IMR-90 (cell line): ENCODE results near the gene MIOX. TPM values are rescaled to one million over a fixed set of nuclear protein-coding genes. Genes with fewer than 3 reads are reported as not detected.

Experiments
- ATAC-seq: fragments of 200-7000 bp; cut with Tn5 transposase; 2 replicates; pipeline ENCODE4 v1.9.1; 2020; ENCODE audit warnings: low read depth, mild to moderate bottlenecking, moderate library complexity
- BruUV-seq: library from RNA; stranded (reverse); fragments of 400-500 nt; replicated peaks from 2 replicates; lab custom pipeline; 2021; lab: Mats Ljungman, UMichigan
- CTCF ChIA-PET: fragments of 300-600 bp; formaldehyde crosslinking; extraction: SDS; loops from one replicate; lab custom pipeline; 2021; ENCODE audit warnings: antibody characterized with exemption; lab: Yijun Ruan, JAX
- POLR2A ChIA-PET: fragments of 300-600 bp; sonication (Branson Sonifier 250); formaldehyde crosslinking; loops from one replicate; lab custom pipeline; 2022; ENCODE audit warnings: antibody characterized with exemption; ENCODE audit not compliant: unreplicated experiment; lab: Charles Lee
- DNase-seq: peaks from one replicate; pipeline ENCODE4 v3.0.0; 2013
- H2AFZ ChIP-seq: replicated peaks from 2 replicates; pipeline ENCODE3; 2013; ENCODE audit warnings: low read length, mild to moderate bottlenecking; ENCODE audit not compliant: poor library complexity
- H2AK5ac ChIP-seq: 2 replicates; pipeline ENCODE4 v1.6.1; 2013; ENCODE audit warnings: low read depth, low read length, inconsistent platforms
- H2AK9ac ChIP-seq: replicated peaks from 2 replicates; pipeline ENCODE3; 2013; ENCODE audit warnings: mild to moderate bottlenecking, low read depth, low read length, moderate library complexity; ENCODE audit not compliant: poor library complexity
- H2BK120ac ChIP-seq: 2 replicates; pipeline ENCODE4 v1.6.1; 2013; ENCODE audit warnings: low read depth, low read length, inconsistent platforms
- H2BK15ac ChIP-seq: 3 replicates; pipeline ENCODE4 v1.6.1; 2013; ENCODE audit warnings: low read depth, low read length, inconsistent platforms
- H2BK20ac ChIP-seq: 2 replicates; pipeline ENCODE4 v1.6.1; 2013; ENCODE audit warnings: low read depth, mild to moderate bottlenecking, inconsistent platforms, low read length, moderate library complexity
- H2BK5ac ChIP-seq: 2 replicates; pipeline ENCODE4 v1.6.1; 2013; ENCODE audit warnings: mild to moderate bottlenecking, low read depth, low read length, inconsistent platforms; ENCODE audit not compliant: poor library complexity, severe bottlenecking
- H3K14ac ChIP-seq: replicated peaks from 2 replicates; pipeline ENCODE4 v1.6.1; 2013; ENCODE audit warnings: low read depth, low read length, inconsistent platforms
- H3K18ac ChIP-seq: 2 replicates; pipeline ENCODE4 v1.6.1; 2013; ENCODE audit warnings: low read depth, low read length, control low read depth
- H3K23ac ChIP-seq: 2 replicates; pipeline ENCODE4 v1.6.1; 2013; ENCODE audit warnings: low read depth, low read length, inconsistent platforms
- H3K27ac ChIP-seq: 2 replicates; pipeline ENCODE4 v1.5.1; 2013; ENCODE audit warnings: mild to moderate bottlenecking, control low read depth, low read length; ENCODE audit not compliant: insufficient read depth
- H3K27me3 ChIP-seq: 2 replicates; pipeline ENCODE4 v1.6.1; 2013; ENCODE audit warnings: low read length; ENCODE audit not compliant: control insufficient read depth, insufficient read depth
- H3K36me3 ChIP-seq: 2 replicates; pipeline ENCODE4 v1.6.1; 2013; ENCODE audit warnings: low read length, mixed read lengths; ENCODE audit not compliant: control insufficient read depth, insufficient read depth
- H3K4ac ChIP-seq: 2 replicates; pipeline ENCODE4 v1.6.1; 2013; ENCODE audit warnings: low read depth, low read length, inconsistent platforms
- H3K4me1 ChIP-seq: 2 replicates; pipeline ENCODE4 v1.6.1; 2013; ENCODE audit warnings: low read length, mixed read lengths; ENCODE audit not compliant: control insufficient read depth, insufficient read depth
- H3K4me2 ChIP-seq: 2 replicates; pipeline ENCODE4 v1.6.1; 2013; ENCODE audit warnings: low read depth, mild to moderate bottlenecking, control low read depth, low read length, moderate library complexity
- H3K4me3 ChIP-seq: 2 replicates; pipeline ENCODE4 v1.5.1; 2013; ENCODE audit warnings: low read depth, mild to moderate bottlenecking, control low read depth, low read length, moderate library complexity; ENCODE audit not compliant: insufficient read depth
- H3K56ac ChIP-seq: 2 replicates; pipeline ENCODE4 v1.6.1; 2013; ENCODE audit warnings: low read length, inconsistent platforms; ENCODE audit not compliant: insufficient read depth; ENCODE audit errors: extremely low read depth
- H3K79me1 ChIP-seq, 2 experiments: 2 replicates each; pipeline ENCODE4 v1.6.1; 2013; ENCODE audit warnings: low read length in 2 of 2, inconsistent platforms in 1 of 2, low read depth in 1 of 2
- H3K9ac ChIP-seq: 2 replicates; pipeline ENCODE4 v1.6.1; 2013; ENCODE audit warnings: low read depth, low read length, control low read depth
- H3K9me1 ChIP-seq: 2 replicates; pipeline ENCODE4 v1.6.1; 2013; ENCODE audit warnings: low read length, inconsistent platforms; ENCODE audit not compliant: insufficient read depth
- H3K9me3 ChIP-seq: 2 replicates; pipeline ENCODE4 v1.6.1; 2013; ENCODE audit warnings: low read length; ENCODE audit not compliant: control insufficient read depth, insufficient read depth
- H4K20me1 ChIP-seq: 2 replicates; pipeline ENCODE4 v1.6.1; 2013; ENCODE audit warnings: low read length, inconsistent platforms; ENCODE audit not compliant: insufficient read depth
- H4K5ac ChIP-seq: 2 replicates; pipeline ENCODE4 v1.6.1; 2013; ENCODE audit warnings: mild to moderate bottlenecking, low read depth, low read length, control low read depth
- H4K8ac ChIP-seq, 2 experiments: 2 replicates each; pipeline ENCODE4 v1.6.1; 2013; ENCODE audit warnings: low read depth in 2 of 2, low read length in 2 of 2, control low read depth in 1 of 2, inconsistent platforms in 1 of 2
- H4K91ac ChIP-seq: 2 replicates; pipeline ENCODE4 v1.6.1; 2013; ENCODE audit warnings: low read depth, low read length, inconsistent platforms; ENCODE audit not compliant: insufficient read depth
- CEBPB ChIP-seq: IDR thresholded peaks from 2 replicates; pipeline ENCODE4 v1.6.1; 2012; ENCODE audit warnings: low read depth, low read length, improper control_type of control experiment
- FOS ChIP-seq: fragments of 150-350 bp; IDR thresholded peaks from 2 replicates; pipeline ENCODE4 v1.6.1; 2016; ENCODE audit warnings: low read depth, low read length
- MAFK ChIP-seq: IDR thresholded peaks from 2 replicates; pipeline ENCODE4 v1.6.1; 2012; ENCODE audit warnings: low read depth, low read length, improper control_type of control experiment
- MXI1 ChIP-seq: IDR thresholded peaks from 2 replicates; pipeline ENCODE4 v1.6.1; 2012; ENCODE audit warnings: low read depth, mild to moderate bottlenecking, low read length, moderate library complexity, borderline replicate concordance
- NFE2L2 ChIP-seq: fragments of 150-350 bp; IDR thresholded peaks from 2 replicates; pipeline ENCODE4 v1.6.1; 2016; ENCODE audit warnings: low read depth, mild to moderate bottlenecking, low read length
- POLR2A ChIP-seq: IDR thresholded peaks from 2 replicates; pipeline ENCODE4 v1.6.1; 2012; ENCODE audit warnings: mild to moderate bottlenecking, low read depth, low read length
- RAD21 ChIP-seq: IDR thresholded peaks from 2 replicates; pipeline ENCODE4 v1.6.1; 2012; ENCODE audit warnings: low read length, improper control_type of control experiment
- RFX5 ChIP-seq: IDR thresholded peaks from 2 replicates; pipeline ENCODE4 v1.8.0; 2012; ENCODE audit warnings: low read depth, mild to moderate bottlenecking, low read length, moderate library complexity
- SMC3 ChIP-seq: fragments of 150-350 bp; IDR thresholded peaks from 2 replicates; pipeline ENCODE4 v1.6.1; 2016; ENCODE audit warnings: low read depth, mild to moderate bottlenecking, antibody characterized with exemption, low read length, moderate library complexity
- WGBS, 2 experiments: methylation state at CpG; one replicate each; pipeline versions ENCODE4 v1.1.5 to v1.1.7; 2013; ENCODE audit warnings: missing lambda C conversion rate in 2 of 2; ENCODE audit not compliant: insufficient read length in 1 of 2; ENCODE audit errors: extremely low coverage in 2 of 2; 5-methylcytosine and 5-hydroxymethylcytosine counted together
- dilution Hi-C: fragments of 300-500 bp; cut with HindIII; formaldehyde crosslinking; loops from one replicate; pipeline ENCODE4 v1.14.3; 2018; ENCODE audit warnings: low sequenced_read_pairs; ENCODE audit not compliant: unreplicated experiment
- in situ Hi-C: fragments of 300-500 bp; cut with MboI; formaldehyde crosslinking; loops from 3 replicates; pipeline ENCODE4 v1.14.3; 2019; ENCODE audit warnings: low sequenced_read_pairs, inconsistent platforms, mixed read lengths
- intact Hi-C: fragments of 100-400 bp; cut with micrococcal nuclease; formaldehyde crosslinking; loops from 2 replicates; pipeline ENCODE4 v1.10.0; 2022
- polyA plus RNA-seq, 3 experiments: library from polyadenylated mRNA; depleted of rRNA; stranded (reverse); fragments of >200 nt; gene quantifications; 2 replicates each; pipeline ENCODE4 v1.2.3, GENCODE V29; 2012; ENCODE audit warnings: low replicate concordance in 1 of 3
- total RNA-seq: library from RNA; depleted of rRNA; stranded (reverse); fragments of >200 nt; gene quantifications from 2 replicates; pipeline ENCODE4 v1.2.3, GENCODE V29; 2012
- TF ChIP-seq, protein P1 (sequence below): fragments of 150-350 bp; IDR thresholded peaks from 2 replicates; pipeline ENCODE4 v1.6.1; 2016; ENCODE audit warnings: low read depth, mild to moderate bottlenecking, low read length, moderate library complexity, borderline replicate concordance
- TF ChIP-seq, protein P2 (sequence below): fragments of 150-350 bp; IDR thresholded peaks from 2 replicates; pipeline ENCODE4 v1.6.1; 2017; ENCODE audit warnings: mild to moderate bottlenecking, antibody characterized with exemption, low read length, low read depth

The MIOX gene
- total and polyA plus RNA-seq, 2 of the 4 experiments (the other 2 are of a cell fraction) = not detected

DNA sequence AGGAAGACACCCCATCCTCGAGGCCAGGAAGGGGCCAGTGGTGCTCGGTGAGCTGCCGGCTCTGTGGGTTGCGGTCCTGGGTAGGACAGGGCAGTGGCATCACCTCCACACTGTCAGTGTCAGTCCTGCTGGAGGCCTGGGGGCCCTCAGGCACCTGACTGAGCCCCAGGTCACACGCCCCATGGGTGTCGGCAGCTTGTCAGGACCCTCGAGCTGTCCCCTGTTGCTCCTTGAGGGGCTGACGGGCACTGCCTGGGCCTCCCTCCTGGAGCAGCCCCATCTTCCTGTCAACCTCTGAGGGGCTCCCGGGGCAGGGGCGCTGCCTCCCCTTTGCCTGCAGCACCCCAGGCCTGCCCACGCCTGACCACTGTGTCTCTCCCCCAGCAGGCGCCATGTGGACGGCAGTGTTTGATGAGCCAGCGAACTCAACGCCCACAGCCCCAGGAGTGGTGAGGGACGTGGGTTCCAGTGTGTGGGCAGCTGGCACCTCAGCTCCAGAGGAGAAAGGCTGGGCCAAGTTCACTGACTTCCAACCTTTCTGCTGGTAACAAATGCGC lies 47.3 kb upstream of the MIOX start:
- no peak overlapping the region for H3K18ac ChIP-seq
- H2BK5ac ChIP-seq = no peak overlapping the region
- no peak overlapping the region for H2AK9ac ChIP-seq
- H3K27ac ChIP-seq = no peak overlapping the region
- H2BK15ac ChIP-seq = no peak overlapping the region
- H2BK20ac ChIP-seq = no peak overlapping the region
- no peaks in the 10 kb centered on the region for H3K9me3 ChIP-seq
- no peak for ATAC-seq
- no peak overlapping the region for H2AFZ ChIP-seq
- H2BK120ac ChIP-seq = no peak overlapping the region
- no peak overlapping the region for H3K23ac ChIP-seq
- dilution Hi-C loops (no loop called here), in situ Hi-C loops (no loop called here), intact Hi-C loops (no loop called here)
- no peak overlapping the region for H4K8ac ChIP-seq
- DNase-seq = no peak
- no peak overlapping the region for H3K4me2 ChIP-seq
- no peak overlapping the region for H3K4ac ChIP-seq
- no peak for TF ChIP-seq CEBPB
- TF ChIP-seq, protein P1, sequence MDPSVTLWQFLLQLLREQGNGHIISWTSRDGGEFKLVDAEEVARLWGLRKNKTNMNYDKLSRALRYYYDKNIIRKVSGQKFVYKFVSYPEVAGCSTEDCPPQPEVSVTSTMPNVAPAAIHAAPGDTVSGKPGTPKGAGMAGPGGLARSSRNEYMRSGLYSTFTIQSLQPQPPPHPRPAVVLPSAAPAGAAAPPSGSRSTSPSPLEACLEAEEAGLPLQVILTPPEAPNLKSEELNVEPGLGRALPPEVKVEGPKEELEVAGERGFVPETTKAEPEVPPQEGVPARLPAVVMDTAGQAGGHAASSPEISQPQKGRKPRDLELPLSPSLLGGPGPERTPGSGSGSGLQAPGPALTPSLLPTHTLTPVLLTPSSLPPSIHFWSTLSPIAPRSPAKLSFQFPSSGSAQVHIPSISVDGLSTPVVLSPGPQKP = no peak
- TF ChIP-seq MAFK = no peak
- no peak for TF ChIP-seq FOS
- TF ChIP-seq, protein P2, sequence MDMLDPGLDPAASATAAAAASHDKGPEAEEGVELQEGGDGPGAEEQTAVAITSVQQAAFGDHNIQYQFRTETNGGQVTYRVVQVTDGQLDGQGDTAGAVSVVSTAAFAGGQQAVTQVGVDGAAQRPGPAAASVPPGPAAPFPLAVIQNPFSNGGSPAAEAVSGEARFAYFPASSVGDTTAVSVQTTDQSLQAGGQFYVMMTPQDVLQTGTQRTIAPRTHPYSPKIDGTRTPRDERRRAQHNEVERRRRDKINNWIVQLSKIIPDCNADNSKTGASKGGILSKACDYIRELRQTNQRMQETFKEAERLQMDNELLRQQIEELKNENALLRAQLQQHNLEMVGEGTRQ = no peak
- TF ChIP-seq RFX5 = no peak
- TF ChIP-seq MXI1 = no peak
- TF ChIP-seq NFE2L2 = no peak
- TF ChIP-seq SMC3 = no peak
- TF ChIP-seq RAD21 = no peak
- no peak for TF ChIP-seq POLR2A
- no peak overlapping the region for H4K5ac ChIP-seq
- no peak overlapping the region for H3K14ac ChIP-seq
- peaks cover 73% of the 10 kb centered on the region for H3K36me3 ChIP-seq
- H4K91ac ChIP-seq = no peak overlapping the region
- ChIA-PET CTCF (interaction anchor here (0.6 kb wide), 1 partner anchor 51 kb away, joined by 3 read pairs; no protein-coding TSS in a partner anchor), POLR2A (no interaction called here)
- no TSS peak for BruUV-seq
- H2AK5ac ChIP-seq = no peak overlapping the region
- no peaks in the 10 kb centered on the region for H3K9me1 ChIP-seq
- H3K4me1 ChIP-seq = no peaks in the 10 kb centered on the region
- no peak overlapping the region for H3K4me3 ChIP-seq
- no peak overlapping the region for H3K9ac ChIP-seq
- peaks cover 7% of the 10 kb centered on the region for H4K20me1 ChIP-seq
- no peaks in the 10 kb centered on the region for H3K27me3 ChIP-seq
- WGBS, 2 experiments = 87% methylated on average over 9 of the region's 17 CpGs; no CpG with 5 or more reads in 1 of the 2 experiments
- 0 out of 4 replicates have a peak, but pooled peaks cover 0 to 3% of the 10 kb centered on the region in 2 experiments for H3K79me1 ChIP-seq
- no peak overlapping the region for H3K56ac ChIP-seq
